ENCODE measurements around the gene ACCS.

GRCh38 chr11:44032299-44033085 is 33.6 kb upstream of the ACCS start:
- TF ChIP-seq CTCF (IDR thresholded peaks at IDR 0.05; ENCODE audit: low read depth, low read length, poor library complexity, severe bottlenecking) = no peak
- TF ChIP-seq EZH2phosphoT487 (IDR thresholded peaks at IDR 0.05; ENCODE audit: borderline replicate concordance, low read length) = no peak
